HG03469 (cell line): ENCODE data around the gene ALOXE3.

ENCODE experiments used
- ATAC-seq: cut with Tn5 transposase; IDR thresholded peaks from one replicate; pipeline ENCODE4 v1.9.1; 2021; ENCODE audit warnings: mild to moderate bottlenecking, moderate library complexity, moderate number of reproducible peaks; ENCODE audit not compliant: unreplicated experiment

ALOXE3 gene

DNA sequence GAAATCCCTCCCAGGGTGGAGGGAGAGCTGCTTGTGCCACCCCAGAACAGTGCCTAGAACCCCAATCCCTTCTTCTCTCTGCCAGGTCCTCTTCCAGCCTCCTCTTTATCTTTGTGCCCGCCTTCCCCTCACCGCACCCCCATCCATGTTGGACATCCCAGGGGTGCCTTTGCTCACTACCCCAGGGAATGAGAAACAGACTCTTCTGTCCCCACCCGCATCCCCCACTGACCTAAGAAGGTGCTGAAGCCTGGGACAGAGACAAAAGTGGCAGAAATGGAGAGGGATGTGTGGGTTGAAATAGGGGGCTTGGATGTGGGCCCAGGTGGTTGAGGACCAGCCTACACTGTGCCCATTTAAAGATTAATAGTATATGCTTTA lies 62.5 kb downstream of the ALOXE3 start:
- ATAC-seq = no peak

DNA sequence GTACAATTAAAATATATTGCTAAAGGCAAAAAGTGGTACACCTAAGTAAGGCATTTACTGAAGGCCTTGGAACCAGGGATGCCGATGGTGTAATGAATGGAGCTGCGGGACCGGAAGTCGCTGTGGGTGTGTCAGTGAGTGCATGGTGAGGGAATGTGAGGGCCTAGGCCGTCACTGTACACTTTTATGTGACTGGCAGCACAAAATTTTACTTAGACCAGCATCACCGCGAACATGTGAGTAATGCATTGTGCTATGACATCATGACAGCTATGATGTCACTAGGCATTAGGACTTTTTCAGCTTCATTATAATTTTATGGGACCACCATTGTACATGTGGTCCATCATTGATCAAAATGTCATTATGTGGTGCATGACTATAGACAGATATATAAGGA lies 64.7 kb downstream of the ALOXE3 start:
- ATAC-seq = no peak

DNA sequence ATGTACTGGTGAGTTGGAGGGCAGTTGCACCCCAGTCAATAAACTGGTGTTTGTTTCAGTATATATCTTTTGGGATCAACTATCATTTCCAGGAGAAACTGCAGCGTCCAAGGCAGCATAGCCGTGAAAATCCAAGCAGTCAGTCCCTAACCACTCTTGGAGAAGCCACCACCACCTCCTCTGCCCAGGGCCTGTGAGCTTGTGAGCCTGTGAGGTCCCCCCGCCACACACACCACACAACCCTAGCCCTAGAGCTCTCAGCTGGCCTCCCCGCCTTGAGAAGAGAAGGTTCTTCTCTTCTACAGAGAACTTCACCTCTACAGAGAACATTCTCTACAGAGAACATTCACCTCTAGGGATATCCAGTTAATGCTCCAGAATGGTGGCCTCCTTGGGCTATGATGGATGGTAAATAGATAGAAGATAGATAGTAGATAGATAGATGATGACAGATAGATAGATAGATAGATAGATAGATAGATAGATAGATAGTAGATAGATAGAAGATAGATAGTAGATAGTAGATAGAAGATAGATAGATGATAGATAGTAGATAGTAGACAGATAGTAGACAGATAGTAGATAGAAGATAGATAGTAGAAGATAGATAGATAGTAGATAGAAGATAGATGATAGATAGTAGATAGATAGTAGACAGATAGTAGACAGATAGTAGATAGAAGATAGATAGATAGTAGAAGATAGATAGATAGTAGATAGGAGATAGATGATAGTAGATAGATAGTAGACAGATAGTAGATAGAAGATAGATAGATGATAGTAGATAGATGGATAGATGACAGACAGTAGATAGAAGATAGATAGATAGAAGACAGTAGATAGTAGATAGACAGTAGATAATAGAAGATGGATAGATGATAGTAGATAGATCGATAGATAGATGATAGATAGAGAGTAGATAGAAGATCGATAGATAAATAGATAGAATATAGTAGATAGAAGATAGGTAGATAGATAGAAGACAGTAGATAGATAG lies 65.8 kb downstream of the ALOXE3 start:
- ATAC-seq = no peak

GRCh38 chr17:8051831-8052230 lies 66.5 kb downstream of the ALOXE3 start:
- ATAC-seq = no peak

- no peak for ATAC-seq
Observed at GRCh38 chr17:8048736-8049135, 69.6 kb downstream of the ALOXE3 start.

DNA sequence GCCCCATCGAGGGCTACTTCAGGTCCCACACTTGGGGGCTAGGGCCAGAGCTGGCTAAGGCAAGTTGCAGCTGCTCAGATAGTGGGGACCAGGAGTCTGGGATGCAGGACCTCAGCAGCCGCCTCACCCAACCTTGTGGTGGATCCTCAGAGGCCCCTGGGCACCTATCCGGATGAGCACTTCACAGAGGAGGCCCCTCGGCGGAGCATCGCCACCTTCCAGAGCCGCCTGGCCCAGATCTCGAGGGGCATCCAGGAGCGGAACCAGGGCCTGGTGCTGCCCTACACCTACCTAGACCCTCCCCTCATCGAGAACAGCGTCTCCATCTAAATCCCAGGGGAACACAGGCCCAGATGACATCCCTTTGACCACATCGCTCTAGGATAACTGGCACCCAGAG lies 70.1 kb downstream of the ALOXE3 start:
- ATAC-seq = no peak

DNA sequence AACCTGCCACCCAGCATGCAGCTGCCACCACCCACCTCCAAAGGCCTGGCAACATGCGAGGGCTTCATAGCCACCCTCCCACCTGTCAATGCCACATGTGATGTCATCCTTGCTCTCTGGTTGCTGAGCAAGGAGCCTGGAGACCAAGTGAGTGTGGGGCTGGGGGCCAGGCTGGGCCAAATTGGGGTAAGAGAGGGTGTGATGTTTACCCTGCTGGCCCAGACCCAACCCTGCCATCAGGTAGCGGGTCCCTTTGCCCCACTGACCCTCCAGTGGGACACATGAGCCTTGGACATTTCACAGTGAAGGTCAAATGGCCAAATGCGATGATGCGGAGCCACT lies 70.6 kb downstream of the ALOXE3 start:
- ATAC-seq = no peak

DNA sequence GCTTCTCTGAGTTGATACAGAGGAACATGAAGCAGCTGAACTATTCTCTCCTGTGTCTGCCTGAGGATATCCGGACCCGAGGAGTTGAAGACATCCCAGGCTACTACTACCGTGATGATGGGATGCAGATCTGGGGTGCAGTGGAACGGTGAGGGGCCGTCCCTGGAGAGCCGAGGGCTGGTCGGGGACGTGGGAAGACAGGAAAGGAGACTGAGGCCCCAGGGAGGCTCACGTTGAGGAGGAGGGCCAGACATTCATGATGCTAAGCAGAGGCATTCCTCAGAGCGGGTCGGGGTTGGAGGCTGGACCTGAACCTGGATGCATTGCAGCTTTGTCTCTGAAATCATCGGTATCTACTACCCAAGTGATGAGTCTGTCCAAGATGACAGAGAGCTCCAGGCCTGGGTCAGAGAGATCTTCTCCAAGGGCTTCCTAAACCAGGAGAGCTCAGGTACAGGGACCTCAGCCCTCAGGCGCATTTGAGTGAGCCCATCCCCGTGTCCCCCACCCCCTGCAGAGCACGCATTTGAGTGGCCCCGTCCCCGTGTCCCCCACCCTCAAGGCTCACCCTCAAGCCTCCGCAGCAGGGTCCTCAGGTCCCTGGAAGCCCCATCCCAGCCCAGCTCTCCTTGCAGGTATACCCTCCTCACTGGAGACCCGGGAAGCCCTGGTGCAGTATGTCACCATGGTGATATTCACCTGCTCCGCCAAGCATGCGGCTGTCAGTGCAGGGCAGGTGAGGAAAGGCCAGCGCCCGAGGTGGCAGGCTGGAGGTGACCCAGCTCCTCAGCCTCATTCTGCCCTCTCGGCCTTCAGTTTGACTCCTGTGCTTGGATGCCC lies 71.2 kb downstream of the ALOXE3 start:
- ATAC-seq = no peak

- ATAC-seq = no peak
Observed at GRCh38 chr17:8046306-8046928, 71.9 kb downstream of the ALOXE3 start.
